ENCODE results near the gene SNX10. TPM values are rescaled to one million over a fixed set of nuclear protein-coding genes. Genes with fewer than 3 reads are reported as not detected.

SNX10 gene
- total RNA-seq, 3 donors from 2014 or later, result 1.9 to 5.7 (median 4.7) TPM

DNA sequence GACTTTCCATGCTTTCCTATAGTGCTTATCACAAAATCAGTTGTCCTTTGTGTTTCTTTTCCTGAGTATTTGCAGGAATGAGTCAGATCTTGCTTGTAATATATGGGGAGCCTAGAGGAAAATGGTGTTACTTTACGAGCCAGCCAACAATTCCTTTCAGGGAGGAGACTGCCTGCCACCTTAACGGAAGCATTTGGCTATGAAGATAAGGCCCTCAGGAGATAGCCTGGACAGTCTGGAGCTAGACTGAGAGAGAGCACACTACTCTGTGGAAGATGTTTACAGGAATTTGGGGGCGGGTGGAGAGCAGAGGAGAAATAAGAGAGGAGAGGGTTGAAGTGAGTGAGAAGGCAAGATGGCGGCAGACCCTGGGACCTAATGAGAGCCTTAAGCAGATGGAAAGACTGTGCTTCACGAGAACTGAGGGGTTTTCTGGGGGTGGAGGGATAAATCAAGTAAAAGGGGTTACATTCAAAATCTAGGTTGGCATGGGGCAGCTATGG, 126.3 kb downstream of the SNX10 start:
- DNase-seq (no peak), ATAC-seq (peak; percentile 89)
- H3K4me1 ChIP-seq (ENCODE audit: low read depth), result no peaks in the 10 kb centered on the region
- H3K9me3 ChIP-seq, result no peaks in the 10 kb centered on the region
- no peaks in the 10 kb centered on the region for H3K36me3 ChIP-seq (ENCODE audit: low read depth)
- no peak overlapping the region for H3K4me3 ChIP-seq
- TF ChIP-seq, protein P1, sequence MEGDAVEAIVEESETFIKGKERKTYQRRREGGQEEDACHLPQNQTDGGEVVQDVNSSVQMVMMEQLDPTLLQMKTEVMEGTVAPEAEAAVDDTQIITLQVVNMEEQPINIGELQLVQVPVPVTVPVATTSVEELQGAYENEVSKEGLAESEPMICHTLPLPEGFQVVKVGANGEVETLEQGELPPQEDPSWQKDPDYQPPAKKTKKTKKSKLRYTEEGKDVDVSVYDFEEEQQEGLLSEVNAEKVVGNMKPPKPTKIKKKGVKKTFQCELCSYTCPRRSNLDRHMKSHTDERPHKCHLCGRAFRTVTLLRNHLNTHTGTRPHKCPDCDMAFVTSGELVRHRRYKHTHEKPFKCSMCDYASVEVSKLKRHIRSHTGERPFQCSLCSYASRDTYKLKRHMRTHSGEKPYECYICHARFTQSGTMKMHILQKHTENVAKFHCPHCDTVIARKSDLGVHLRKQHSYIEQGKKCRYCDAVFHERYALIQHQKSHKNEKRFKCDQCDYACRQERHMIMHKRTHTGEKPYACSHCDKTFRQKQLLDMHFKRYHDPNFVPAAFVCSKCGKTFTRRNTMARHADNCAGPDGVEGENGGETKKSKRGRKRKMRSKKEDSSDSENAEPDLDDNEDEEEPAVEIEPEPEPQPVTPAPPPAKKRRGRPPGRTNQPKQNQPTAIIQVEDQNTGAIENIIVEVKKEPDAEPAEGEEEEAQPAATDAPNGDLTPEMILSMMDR (IDR thresholded peaks at IDR 0.05), result no peak
- intact Hi-C loops (cut with DNase I, micrococcal nuclease), result no loop called here

DNA sequence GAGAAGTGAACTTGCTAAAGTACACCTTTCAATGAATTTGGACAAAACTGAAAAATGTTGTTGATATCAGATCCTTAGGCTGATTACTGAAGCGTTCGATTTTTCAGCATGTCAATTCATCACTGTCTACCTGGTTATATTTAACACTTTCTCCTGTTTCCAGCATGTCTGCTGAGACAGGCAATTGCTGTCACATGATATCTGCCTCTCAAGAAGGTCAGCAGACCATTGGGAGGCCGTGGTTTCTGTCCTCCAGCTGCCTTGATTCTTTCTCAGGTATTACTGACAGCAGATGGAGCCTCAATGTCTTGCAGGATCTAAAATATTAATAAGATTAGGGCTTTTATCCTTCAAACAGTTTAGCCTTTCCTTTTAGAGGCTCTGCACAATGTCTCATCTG, 127.5 kb downstream of the SNX10 start:
- H3K36me3 ChIP-seq (ENCODE audit: low read depth), result no peaks in the 10 kb centered on the region
- intact Hi-C loops (cut with DNase I, micrococcal nuclease), result no loop called here
- no peaks in the 10 kb centered on the region for H3K9me3 ChIP-seq
- H3K4me3 ChIP-seq, result no peak overlapping the region
- no peak for ATAC-seq
- TF ChIP-seq, protein P1 (IDR thresholded peaks at IDR 0.05), result no peak
- H3K4me1 ChIP-seq (ENCODE audit: low read depth), result no peaks in the 10 kb centered on the region
- no peak for DNase-seq

DNA sequence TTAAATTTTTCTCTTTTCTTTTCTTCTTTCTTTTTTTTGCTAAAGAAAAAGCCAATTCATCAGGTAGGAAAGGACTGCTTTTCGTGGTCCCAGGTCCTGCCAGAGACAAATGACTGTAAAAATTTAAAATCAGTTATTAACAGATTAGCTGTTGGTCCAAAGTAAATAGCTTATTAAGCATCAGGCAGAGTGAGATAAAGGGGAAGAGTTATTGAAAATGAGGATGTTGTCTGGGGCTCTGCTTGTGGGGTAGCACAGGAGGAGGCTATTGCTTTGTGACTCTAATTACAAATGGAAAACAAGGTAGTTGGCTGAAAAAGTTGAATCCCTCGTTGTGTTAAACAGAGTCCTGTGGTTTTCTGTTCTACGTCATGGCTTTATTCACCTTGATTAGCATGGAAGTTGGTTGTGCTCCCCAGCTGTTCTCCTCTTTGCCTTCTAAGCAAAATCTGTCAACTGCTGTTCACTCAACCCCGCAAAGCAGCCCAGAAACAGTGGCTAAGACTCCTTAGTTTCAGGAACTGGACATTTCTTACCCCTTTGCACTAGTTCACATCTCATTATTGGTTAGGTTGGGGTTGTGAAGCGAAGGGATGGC, 128.9 kb downstream of the SNX10 start:
- TF ChIP-seq, protein P1 (IDR thresholded peaks at IDR 0.05), result no peak
- ATAC-seq (no peak), DNase-seq (no peak)
- no peak overlapping the region for H3K4me3 ChIP-seq
- H3K9me3 ChIP-seq, result no peaks in the 10 kb centered on the region
- no peaks in the 10 kb centered on the region for H3K4me1 ChIP-seq (ENCODE audit: low read depth)
- intact Hi-C loops (cut with DNase I, micrococcal nuclease), result no loop called here
- H3K36me3 ChIP-seq (ENCODE audit: low read depth), result no peaks in the 10 kb centered on the region

DNA sequence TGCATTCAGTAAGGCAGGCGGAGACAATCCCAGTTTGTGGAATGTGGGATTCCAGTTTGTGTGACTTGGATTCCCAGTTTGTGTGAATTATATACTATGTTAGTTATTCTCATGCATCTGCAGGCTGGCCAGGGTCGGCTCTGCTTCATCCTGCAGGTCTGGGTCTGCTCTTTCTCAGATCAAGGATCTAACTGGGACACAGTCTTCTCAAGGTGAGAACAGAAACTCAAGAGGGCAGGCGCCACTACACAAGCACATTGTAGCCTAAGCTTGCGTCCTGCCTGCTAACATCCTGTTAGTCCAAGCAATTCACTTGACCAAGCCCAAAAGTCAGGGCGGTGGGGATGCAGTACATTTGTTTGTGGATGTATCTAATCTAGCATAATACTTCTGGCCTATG, 131.1 kb downstream of the SNX10 start:
- no peak for ATAC-seq
- TF ChIP-seq, protein P1 (IDR thresholded peaks at IDR 0.05), result no peak
- Histone ChIP-seq H3K4me1 (ENCODE audit: low read depth) (no peaks in the 10 kb centered on the region), H3K9me3 (no peaks in the 10 kb centered on the region), H3K36me3 (ENCODE audit: low read depth) (no peaks in the 10 kb centered on the region), H3K4me3 (no peak overlapping the region)
- DNase-seq, result no peak
- intact Hi-C loops (cut with DNase I, micrococcal nuclease), result no loop called here

DNA sequence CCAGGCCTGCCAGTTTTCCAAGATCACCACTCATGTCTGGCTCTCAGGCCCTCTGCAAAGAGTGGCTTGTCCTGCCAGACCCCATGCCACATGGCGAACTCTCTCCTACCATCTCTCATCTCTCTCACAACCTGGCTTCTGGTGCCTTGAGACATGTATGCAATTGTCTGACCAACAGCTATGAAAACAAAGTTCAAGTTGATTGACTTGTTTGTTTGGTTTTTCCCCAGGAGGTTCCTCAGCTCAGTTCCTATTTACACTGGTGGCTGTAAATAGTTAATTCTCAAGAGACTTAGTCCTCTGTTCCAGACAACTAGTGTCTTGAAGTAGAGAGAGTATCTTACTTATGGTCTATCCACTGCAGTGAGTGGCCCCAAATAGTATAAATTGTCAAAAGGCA, 131.8 kb downstream of the SNX10 start:
- no peak overlapping the region for H3K4me3 ChIP-seq
- no peak for ATAC-seq
- no peaks in the 10 kb centered on the region for H3K4me1 ChIP-seq (ENCODE audit: low read depth)
- intact Hi-C loops (cut with DNase I, micrococcal nuclease), result no loop called here
- TF ChIP-seq, protein P1 (IDR thresholded peaks at IDR 0.05), result no peak
- H3K36me3 ChIP-seq (ENCODE audit: low read depth), result no peaks in the 10 kb centered on the region
- no peaks in the 10 kb centered on the region for H3K9me3 ChIP-seq
- DNase-seq, result no peak

Other genes starting within 250 kb of the SNX10 start
- 10 to 100 TPM in 1 of 3 donors, 1 to 10 TPM in 2; 7.3 to 12.2 (median 8.4) TPM for gene NFE2L3, start 139.7 kb upstream of the SNX10 start, total RNA-seq
- gene HNRNPA2B1, start 91.1 kb upstream of the SNX10 start, total RNA-seq, result 100 to 1,000 TPM; 345 to 441 (median 379) TPM
- gene CBX3, start 90.1 kb upstream of the SNX10 start, total RNA-seq, result 10 to 100 TPM; 61.3 to 93.8 (median 81.4) TPM